ENCODE data around the gene VEZT.

Gene VEZT

DNA sequence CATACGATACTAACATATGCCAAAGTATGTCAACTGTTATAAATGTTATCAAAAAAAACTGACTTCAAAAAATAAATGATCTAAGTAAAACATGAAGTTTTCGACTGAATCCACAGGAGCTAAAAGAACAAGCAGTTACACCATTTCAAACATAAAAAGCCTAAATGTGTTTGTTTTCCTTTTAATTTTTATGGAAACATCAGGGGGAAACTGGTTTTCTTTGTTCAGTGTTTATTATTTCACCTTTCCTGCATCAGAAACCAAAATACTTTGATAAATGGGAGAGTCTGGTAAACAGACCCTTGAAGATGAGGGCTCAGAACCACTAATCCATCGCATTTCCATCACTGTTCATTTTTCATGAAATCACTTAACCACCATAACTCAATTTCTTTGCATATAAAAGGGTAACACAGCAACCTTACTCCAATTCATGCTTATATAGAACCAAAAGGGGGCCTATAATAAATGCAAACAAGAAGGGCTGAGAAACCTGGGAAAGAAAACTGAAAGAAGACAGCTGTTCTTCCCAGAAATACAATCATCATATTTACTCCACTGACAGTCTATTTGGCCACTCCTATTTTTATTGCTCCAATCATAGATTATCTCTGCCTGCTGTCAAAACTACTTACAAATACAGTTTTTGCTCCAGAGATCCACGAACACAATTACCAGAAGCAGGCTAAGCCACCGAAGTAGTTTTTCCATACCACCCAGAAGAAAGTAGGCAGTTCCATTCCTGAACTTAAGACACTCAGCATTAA, 17.3 kb upstream of the VEZT start:
- peak; percentile 37 for DNase-seq

GRCh38 chr12:95201056-95201670, 16.4 kb upstream of the VEZT start:
- peak; percentile 39 for DNase-seq

GRCh38 chr12:95202691-95203486, 14.7 kb upstream of the VEZT start:
- peak; percentile 36 for DNase-seq

DNA sequence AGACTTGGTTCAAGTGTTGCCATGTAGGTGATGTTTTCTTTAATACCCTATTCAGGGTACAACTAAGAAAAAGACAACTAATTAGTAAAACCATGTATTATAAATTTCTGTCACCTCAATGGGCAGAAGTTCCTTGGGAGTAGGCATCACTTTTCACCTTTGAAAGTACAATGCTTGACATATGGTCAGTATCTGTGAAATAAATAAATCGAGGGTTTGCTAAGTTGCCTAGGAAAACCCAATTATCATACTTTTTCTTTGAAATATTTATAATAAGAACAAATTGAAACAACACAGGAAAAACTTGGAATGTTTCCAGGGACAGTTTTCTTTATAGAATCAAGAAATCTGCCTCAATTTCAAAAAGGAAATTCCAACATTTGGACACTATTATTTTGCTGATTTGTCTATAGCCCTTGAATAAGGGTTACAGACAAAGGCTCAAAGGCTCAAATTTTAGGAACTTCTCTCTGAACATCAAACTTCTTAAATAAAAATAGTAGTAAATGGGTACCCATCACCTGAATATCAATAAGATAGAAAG, 14.0 kb upstream of the VEZT start:
- DNase-seq, result peak; percentile 17

GRCh38 chr12:95204141-95204866, 13.3 kb upstream of the VEZT start:
- peak; percentile 86 for DNase-seq

DNA sequence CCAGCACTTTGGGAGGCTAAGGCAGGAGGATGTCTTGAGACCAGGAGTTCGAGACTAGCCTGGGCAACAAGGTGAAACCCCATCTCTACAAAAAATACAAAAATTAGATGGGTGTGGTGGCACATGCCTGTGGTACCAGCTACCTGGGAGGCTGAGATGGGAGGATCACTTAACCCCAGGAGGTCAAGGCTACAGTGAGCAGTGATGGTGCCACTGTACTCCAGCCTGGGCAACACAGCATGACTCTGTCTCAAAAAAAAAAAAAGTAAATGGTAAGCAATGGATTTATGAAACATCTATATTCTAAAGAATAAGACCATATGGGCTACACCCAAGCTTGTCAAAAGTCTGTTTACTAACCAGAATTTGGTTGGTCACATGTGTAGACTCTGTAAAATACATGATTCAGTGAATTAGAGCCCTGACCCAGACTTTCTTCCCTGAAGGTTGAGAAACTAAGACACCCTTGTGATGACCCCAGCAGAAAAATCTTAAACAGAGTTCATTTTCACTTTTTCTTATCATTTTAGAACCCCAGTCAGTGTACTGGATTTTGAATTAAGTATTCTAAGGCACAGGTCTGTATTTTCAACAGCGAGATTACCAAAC, 12.5 kb upstream of the VEZT start:
- DNase-seq, result peak; percentile 73

GRCh38 chr12:95205685-95206084, 11.9 kb upstream of the VEZT start:
- peak; percentile 81 for DNase-seq

DNA sequence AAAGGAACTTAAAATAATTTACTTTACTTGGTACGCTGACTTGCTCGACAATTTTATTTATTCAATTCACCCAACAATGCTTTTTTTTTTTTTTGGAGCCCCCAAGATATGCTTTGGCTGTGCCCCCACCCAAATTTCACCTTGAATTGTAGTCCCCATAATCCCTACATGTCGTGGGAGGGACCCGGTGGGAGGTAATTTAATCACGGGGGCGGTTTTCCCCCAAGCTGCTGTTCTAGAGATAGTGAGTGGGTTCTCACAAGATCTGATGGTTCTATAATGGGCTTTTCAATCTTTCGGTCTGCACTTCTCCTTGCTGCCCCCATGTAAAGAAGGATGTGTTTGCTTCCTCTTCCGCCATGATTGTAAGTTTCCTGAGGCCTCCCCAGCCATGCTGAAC, 10.7 kb upstream of the VEZT start:
- no peak for DNase-seq

DNA sequence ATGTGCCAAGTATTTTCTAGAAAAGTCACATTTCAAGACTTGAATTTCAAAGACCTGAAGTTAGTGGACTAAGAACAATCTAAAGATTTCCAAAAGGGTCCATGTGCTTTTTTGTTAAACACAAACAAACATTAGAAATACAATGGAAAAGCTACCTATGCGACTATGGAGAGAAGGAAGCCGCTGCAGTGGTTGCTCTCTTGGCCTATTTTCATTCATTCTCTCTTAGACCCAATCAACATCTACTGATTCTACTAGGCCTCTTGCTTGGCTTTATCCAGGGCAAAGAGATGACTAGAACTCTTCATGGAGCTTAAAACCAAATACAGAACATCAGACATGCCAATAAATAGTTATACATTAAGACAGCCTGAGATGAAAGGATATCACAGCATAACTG, 10.2 kb upstream of the VEZT start:
- DNase-seq, result no peak

DNA sequence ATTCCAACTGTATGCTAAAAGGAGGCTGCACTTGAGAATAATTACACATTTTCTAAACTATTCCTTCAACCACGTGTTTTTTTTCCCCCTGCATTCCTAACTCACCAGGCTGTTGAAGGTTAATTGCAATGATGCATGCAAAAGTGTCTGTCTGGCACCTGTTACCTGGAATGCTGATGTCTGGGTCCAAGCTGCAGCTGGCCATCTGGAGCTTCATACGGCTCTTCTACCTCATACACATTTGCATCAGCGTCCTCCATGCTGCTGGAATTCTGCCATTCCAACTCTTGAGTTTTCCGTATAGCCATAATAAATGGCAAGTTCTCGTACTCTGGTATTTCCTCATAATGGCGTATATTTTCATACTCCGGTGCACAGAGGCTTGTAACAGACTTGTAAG, 8.9 kb upstream of the VEZT start:
- no peak for DNase-seq

DNA sequence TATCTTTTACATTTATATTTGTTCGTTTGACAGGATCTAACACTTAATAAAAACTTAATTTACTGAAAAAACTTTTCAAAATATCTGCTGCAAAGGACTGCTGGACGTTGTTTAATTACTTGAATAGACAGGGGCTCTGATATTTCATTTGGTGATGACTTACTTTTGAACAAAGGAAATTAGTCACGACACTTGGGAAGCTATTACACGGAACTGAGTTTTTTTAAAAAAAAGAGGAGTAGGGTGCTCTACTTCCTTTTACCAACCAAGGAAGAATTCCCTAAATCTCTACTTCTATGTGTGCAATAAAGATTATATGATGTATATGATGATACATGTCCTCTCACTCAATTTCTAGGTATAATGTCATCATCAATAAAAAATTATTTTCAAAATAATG, 5.0 kb upstream of the VEZT start:
- peak; percentile 85 for DNase-seq

DNA sequence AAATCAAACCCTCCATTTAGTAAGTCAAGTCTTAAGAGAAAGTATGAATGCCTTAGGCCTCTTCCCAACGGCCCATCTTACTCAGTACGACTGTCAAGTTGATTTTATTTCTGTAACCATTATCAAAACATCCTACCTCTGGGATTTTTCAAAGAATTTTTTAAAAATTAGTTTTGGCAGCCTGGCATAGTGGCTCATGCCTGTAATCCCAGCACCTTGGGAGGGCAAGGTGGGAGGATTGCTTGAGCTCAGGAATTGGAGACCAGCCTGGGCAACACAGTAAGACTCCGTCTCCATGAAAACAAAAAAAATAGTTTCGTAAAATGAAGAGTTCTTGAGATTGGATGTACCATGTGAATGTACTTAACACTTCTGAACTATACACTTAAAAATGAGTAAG, 4.5 kb upstream of the VEZT start:
- no peak for DNase-seq

DNA sequence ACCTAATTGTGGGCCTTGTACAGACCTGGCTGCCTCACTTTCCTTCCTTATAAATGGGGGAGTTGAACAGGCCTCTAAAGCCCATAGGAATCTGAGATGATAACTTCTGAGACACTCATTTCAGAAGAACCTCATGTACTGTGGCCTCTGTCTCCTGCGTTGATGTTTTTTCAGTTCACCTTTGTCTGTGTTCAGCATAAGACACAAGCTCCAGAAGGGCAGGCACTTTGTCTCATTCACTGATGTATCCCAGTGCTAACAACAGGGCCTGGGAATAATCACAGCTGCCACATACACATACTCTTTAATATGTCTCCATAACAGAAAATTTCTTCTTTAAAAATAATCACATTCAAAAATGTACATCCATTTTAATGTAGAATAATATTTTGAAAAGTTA, 3.7 kb upstream of the VEZT start:
- DNase-seq, result no peak

- DNase-seq, result no peak
These were observed 3.1 kb upstream of the VEZT start for GRCh38 chr12:95214466-95214865.

GRCh38 chr12:95215949-95216348, 1.7 kb upstream of the VEZT start:
- peak; percentile 85 for DNase-seq

DNA sequence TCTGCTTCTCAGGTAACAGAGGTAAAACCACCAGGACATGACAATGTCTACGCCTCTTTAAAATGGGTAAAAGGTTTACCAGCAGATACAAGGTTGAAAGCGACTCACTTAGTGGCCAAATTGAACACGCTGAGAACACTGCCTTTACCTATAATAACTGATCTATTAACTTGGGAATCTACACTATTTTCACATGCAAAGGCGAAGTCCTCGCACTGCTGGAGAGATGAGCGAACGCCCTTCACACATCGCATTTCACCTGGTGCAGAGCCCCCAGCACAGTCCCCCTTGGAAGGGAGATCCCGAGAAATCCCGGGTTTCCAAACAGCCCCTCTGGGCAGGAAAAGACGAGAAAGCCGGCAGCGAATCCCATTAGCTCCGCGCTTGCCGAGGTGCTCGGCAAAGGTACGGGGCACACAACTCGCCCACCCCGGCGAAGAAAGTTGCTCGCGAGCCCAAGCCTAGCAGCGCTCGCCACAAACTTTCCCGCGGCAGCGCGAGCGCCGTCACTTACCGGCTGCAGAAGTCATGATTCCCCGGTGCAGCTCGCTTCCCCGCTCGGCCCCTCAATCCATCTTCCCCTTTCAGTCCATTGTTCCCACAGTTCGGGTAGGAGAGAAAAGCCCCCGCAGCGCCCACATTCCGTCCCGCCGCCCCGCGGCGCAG, 763 bp upstream of the VEZT start:
- DNase-seq, result no peak

DNA sequence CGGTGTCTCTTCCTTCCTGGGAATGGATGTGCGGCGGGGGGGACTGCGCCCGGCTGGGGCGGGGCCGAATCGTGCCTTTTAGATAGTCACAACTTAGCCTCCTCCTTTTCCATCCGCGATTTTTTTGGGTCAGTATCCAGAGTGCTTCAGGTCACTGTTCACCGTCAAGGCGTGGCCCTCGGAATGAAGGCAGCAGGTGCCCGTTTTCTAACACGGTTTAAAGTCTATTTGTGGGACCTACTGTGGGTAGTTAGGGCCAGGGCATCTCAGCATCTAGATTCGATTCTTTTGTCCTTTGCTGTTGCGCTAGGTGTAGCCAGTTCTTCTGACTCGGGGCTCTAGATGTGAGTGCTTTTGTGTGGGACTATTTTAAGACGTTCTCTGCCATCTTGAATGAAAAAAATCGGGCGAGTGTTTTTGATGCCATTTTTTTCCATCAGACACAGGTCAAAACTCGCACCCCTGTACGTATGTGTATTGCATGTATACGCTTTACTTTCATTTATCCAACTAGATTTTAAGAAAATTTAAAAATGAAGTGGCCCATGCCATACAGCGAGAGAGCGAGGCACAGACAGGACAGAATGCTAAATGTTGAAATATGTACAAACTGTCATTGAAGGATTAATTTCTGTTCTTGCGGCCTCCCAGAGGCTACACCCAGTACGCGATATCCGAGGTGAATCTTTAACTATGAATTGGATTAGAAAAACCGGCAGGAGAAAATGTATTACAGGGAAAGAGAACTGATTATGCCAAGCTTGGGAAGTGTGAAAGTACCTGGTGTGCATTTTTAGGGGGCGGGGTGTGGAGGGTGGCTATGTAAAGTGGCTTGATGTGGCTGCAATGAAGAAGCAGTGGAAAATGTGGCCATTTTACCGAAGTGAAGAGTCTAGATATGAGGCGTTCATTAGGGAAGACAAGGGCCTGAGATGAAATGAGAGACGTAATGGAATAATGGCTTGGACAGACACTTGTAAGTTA, 835 bp downstream of the VEZT start:
- DNase-seq, result peak; percentile 40

- no peak for DNase-seq
These were observed 2.6 kb downstream of the VEZT start for GRCh38 chr12:95220190-95220589.

GRCh38 chr12:95220726-95221125, 3.1 kb downstream of the VEZT start:
- DNase-seq, result no peak
